T1000 (cell line): ENCODE measurements around the gene KIF16B.

Experiments used
- DNase-seq: peaks from one replicate; lab custom pipeline; 2025; ENCODE audit warnings: mixed read lengths; lab: John Stamatoyannopoulos, UW

Gene KIF16B

GRCh38 chr20:16352321-16352720 lies 220.9 kb downstream of the KIF16B start:
- no peak for DNase-seq

DNA sequence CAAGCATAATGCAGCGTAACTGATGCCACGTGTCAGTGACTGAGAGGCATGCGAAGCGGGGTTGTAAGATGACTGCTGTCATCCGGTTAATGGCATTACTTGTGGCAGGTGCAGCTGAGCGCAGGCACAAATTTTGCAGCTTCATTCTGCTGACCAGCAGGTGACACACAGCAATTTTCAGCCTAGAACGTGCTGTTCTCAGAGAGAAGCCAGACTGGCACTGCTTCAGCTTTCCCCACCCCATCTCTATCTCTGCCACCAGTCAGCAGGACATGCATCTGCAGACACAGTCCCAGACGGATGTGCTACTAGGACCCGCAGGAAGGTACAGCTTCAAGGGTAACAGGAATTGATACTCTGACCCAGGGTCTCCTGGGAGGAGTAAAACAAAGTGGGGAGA lies 221.8 kb downstream of the KIF16B start:
- no peak for DNase-seq

- peak; percentile 74 for DNase-seq
Observed at GRCh38 chr20:16350465-16350864, 222.8 kb downstream of the KIF16B start.

- DNase-seq: no peak
Observed at GRCh38 chr20:16349523-16350260, 223.6 kb downstream of the KIF16B start.

- no peak for DNase-seq
Observed at GRCh38 chr20:16346956-16347355, 226.3 kb downstream of the KIF16B start.

DNA sequence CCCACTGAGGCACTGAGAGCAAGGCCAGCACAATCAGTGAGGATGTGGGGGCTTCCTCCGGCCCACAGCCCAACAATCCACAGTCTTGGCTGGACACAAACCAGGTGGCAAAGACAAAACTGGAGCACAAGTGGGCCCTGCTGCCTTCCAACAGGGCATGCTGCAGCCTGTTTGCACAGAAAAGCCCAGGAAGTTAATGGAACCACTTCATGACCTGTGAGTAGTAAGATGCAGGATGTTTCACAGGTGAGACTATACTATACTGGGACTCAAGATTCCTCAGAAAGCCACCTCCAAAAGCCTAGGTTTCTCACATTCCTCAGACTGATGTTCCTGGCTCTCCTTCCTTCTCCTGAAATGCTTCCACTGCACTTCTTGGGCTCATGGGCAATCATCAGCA lies 235.5 kb downstream of the KIF16B start:
- DNase-seq: no peak

- DNase-seq: no peak
Observed at GRCh38 chr20:16327606-16328005, 245.6 kb downstream of the KIF16B start.

DNA sequence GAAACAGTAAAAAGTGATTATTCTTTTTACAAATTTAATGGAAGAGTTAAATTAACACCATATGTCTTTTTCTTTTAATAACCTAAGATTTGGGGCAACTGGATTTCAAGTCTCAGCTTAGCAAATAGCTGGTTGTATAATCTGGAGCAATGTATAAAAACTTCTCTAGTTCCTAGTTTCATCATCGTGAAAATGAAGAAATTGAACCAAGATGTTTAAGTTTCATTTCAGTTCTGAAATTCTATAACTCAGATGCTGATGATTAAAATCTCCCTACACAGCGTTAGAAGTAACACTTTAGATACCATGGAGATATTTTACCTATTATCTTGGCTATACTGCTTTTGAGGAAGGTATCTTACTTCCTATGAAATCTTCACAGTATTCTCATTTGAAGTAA lies 252.0 kb downstream of the KIF16B start:
- DNase-seq: no peak

DNA sequence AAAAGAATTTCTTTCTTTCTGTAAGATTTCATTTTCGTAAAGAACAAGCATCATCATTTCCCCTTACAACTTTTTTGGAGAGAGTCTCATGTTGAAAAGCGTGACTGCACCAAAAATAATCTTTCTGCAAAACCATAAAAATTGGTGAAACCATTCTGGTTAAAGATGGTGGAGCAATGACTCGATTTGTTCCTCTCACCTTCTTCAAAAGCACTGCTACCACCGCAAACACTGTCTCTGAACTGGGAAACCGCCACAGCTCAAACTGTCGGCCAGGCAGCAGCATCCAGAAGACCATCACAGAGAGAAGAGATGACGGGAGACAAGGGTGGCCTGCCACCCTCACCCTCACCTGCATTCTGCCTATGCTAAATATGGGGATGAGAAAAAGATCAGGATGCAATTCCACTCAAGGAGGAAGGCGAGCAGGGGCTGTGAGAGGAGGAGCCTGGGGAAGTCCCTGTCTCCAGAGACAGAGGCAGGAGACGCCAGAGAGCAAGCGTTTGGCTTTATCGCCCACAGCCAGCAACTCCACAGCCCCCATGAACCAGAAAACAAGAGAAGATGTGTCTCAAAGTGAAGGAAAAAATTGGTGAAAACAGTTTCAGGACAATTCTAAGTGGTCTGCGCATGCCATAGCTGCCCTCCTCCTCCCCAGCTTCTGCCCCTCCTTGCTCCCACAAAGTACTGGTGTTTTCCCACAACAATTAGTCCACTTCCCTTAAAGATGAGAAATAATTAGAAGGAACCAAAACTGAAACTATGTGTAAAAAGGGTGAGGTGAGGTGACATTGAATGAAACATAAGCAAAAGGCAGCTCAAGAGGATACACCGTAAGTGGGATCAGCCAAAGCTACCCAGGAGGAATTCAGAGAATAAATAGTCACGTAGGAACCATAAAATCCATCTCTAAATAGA lies 255.5 kb downstream of the KIF16B start:
- DNase-seq: no peak

GRCh38 chr20:16316513-16316912 lies 256.7 kb downstream of the KIF16B start:
- no peak for DNase-seq

- no peak for DNase-seq
Observed at GRCh38 chr20:16314748-16315159, 258.5 kb downstream of the KIF16B start.

DNA sequence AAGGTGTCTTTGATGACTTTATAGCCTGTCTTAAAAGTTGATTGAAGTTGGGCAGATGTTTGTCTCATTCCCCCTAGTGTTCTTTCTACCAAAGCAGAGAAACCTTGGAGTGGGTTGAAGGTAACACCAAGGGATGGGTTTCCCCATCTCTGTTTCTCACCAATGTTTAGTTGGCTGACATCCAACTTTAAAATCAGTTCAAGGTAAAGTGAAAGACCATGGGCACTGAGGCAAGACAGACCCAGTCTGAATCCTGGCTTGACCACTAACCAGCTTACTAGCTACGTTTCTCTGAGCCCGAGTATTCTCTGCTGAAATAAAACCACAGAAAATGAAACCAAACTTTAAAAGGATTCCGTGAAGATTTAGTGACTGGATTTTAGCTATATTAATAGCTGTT lies 258.9 kb downstream of the KIF16B start:
- no peak for DNase-seq

DNA sequence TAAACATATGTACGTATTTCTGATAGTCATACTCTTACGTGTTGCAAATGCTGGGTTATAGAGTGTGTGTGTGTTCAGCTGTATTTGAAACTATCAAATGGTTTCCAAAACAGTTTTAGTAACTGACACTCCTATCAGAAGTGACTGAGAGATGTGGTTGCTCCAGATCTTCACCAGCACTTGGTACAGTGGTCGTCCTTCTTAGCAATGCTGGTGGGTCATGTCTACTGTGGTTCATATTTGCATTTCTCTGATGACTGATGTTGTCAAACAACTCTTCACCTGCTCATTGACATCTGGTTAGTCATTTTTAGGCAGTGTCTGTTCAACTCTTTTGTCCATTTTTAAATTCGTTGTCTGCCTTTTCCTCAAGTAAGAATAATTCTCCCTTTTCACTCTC lies 259.3 kb downstream of the KIF16B start:
- DNase-seq: no peak

DNA sequence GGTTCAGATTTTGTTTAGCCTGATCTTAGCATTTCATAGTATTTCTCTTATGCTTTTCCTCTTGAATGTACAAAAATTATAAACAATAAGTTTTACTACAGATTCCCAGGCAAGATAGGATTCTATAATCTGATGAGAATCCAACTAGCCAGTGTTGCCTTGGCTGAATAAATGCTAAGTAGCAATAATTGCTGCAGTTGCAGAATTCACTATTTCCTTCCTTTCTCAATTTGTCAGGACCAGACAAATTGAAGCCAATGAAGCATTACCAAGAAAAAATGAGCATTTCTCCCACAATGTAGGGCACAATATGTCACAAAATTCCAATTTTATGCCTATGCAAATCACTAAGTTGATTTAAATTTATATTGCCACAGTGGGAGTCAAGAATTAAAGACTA lies 260.2 kb downstream of the KIF16B start:
- no peak for DNase-seq

DNA sequence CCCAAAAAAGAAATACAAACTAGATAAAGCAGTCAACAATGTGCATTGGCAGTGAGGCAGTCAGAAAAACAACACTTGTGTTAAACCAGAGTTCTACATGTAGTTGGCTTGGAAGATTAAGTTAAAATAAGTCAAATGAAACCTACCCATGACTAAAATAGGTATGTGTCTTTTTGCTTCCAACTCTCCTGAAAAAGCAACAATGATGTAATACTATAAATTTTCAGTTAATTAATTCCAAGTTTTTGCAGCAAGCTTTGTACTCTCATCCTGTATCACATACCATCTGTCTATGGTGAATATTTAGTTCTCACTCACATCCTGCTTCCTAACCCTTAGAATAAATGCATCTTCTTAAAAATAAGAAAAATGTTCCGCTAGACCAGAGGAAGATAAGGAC lies 261.5 kb downstream of the KIF16B start:
- no peak for DNase-seq

DNA sequence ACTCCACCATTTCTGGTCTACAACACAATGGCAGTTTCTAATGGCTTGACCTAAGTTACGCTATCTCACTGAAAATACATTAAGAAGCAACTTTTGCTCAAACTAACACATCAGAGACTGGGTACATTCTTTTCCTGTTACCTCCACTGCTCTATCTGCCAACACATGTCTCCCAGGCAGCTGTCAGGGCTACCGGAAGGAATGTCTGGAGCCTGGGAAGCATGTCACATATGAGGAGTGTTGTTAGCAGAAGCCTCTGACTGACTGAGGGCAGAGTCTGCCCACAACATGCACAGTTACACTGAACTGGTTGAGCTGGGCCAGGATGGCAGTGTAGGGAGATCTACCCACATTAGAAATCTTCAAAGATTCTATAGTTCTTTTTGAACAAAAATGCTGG lies 264.5 kb downstream of the KIF16B start:
- no peak for DNase-seq

GRCh38 chr20:16302818-16303217 lies 270.4 kb downstream of the KIF16B start:
- no peak for DNase-seq

DNA sequence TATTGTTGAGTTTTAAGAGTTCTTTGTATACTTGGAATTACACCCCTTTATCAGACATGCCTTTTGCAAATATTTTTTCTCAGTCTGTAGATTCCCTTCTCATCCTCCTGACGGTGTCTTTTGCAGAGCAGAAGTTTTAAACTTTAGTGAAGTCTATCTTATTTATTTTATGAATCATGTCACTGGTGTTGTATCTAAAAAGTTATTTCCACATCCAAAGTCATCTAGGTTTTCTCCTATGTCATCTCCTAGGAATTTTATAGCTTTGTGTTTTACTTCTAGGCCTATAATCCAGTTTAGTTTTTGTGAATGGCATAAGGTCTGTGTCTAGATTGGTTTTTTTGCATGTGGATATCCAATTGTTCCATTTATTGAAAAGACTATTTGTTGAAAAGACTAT lies 271.3 kb downstream of the KIF16B start:
- DNase-seq: no peak

DNA sequence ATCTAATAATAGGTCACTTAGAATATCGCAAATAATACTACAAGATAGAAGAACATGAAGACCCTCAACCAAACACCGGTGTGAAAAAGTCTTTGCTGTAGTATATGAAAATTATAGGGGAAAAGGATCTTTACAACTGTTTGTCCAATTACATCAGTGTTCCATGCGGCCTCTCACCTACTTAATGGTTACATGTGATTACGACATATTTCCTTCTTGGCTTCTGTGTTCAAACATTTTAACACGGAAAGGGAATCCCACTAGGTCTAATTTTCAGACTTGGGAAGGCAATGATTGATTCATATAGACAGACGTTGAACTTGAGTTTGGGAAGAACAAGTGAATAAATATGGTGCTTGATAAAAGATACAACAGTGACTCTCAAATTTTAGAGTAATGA lies 273.4 kb downstream of the KIF16B start:
- DNase-seq: no peak

- no peak for DNase-seq
Observed at GRCh38 chr20:16296931-16297330, 276.3 kb downstream of the KIF16B start.

- no peak for DNase-seq
Observed at GRCh38 chr20:16295534-16295933, 277.7 kb downstream of the KIF16B start.

DNA sequence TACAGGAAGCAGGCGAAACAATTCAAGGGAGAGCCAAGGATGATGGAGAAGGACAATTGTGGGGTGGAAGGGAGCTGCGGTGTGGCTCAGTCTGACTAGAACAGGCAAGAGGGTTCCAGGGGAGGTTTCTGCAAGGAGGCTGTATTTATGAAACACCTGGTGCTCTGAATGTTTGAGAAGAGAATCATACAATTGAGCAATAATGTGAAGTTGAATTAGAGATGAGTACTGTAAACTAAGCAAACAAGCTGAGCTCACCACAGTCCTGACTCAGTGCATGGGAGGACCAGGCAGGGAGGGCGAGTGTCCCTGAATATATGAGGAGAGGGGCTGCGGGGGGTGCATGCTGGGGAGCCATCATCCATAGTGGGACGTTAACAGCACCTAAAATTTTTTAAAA lies 279.7 kb downstream of the KIF16B start:
- no peak for DNase-seq

GRCh38 chr20:16292226-16292880 lies 280.9 kb downstream of the KIF16B start:
- DNase-seq: no peak
